Right lobe of liver (tissue), 6 donors: ENCODE results near the gene RAP1B. TPM values are rescaled to one million over a fixed set of nuclear protein-coding genes. Genes with fewer than 3 reads are reported as not detected.

Source experiments
- ATAC-seq, 4 donors: fragments of 200-7000 bp; cut with Tn5 transposase; one replicate each; pipeline ENCODE4 v1.9.1; 2020; ENCODE audit warnings: mild to moderate bottlenecking in 4 of 4, moderate library complexity in 4 of 4
- DNase-seq, 3 donors: peaks; one replicate each; pipeline ENCODE4 v3.0.0-alpha.2; 2020
- H3K27ac ChIP-seq, 3 donors: fragments of 200-600 bp; one replicate each; pipeline ENCODE4 v1.8.0; 2022
- H3K27me3 ChIP-seq, 2 donors: fragments of 200-600 bp; one replicate each; pipeline ENCODE4 v1.8.0; 2022
- H3K36me3 ChIP-seq, 4 donors: fragments of 200-600 bp; sonication (generic) in 1 of 4; one replicate each; pipeline versions ENCODE4 v1.5.1 to v1.8.0; 2017 to 2022; ENCODE audit warnings: control low read depth in 1 of 4
- H3K4me1 ChIP-seq, 4 donors: fragments of 200-600 bp; sonication (generic) in 1 of 4; one replicate each; pipeline versions ENCODE4 v1.5.1 to v1.8.0; 2017 to 2022; ENCODE audit warnings: control low read depth in 1 of 4
- H3K4me3 ChIP-seq, 3 donors: fragments of 200-600 bp; one replicate each; pipeline ENCODE4 v1.8.0; 2022
- H3K9me3 ChIP-seq, 4 donors: fragments of 200-600 bp; sonication (generic) in 1 of 4; one replicate each; pipeline versions ENCODE4 v1.5.1 to v1.8.0; 2017 to 2022; ENCODE audit warnings: control low read depth in 1 of 4
- POLR2A ChIP-seq: fragments of 450-650 bp; IDR thresholded peaks from one replicate; pipeline ENCODE4 v1.6.1; 2017; ENCODE audit warnings: antibody characterized with exemption, mild to moderate bottlenecking
- WGBS: methylation state at CpG from one replicate; pipeline ENCODE4 v1.1.6; 2018; ENCODE audit warnings: low coverage, low lambda C conversion rate; ENCODE audit not compliant: insufficient coverage; ENCODE audit errors: missing lambda C conversion rate; 5-methylcytosine and 5-hydroxymethylcytosine counted together
- intact Hi-C, 2 donors: fragments of 100-400 bp; cut with DNase I; formaldehyde crosslinking; loops; one replicate each; pipeline versions ENCODE4 v1.11.2 to v1.14.1; 2022
- total RNA-seq, 6 experiments: library from RNA; depleted of rRNA in 2 of 6; stranded (reverse); fragments of >200 nt in 2 of 6; fragmentation: NEBNext Ultra II Directional in 3 of 6; extraction: Animal tissue kit (Norgen Biotek cat#: 25700) in 3 of 6; gene quantifications; one replicate each; pipeline versions ENCODE4 v1.1.0 to v1.2.4, GENCODE V29; 2016 to 2023
- TF ChIP-seq, protein P1 (sequence below), 4 donors: fragments of 200-600 bp in 3 of 4; fragments of 450-650 bp in 1 of 4; IDR thresholded peaks; one replicate each; pipeline versions ENCODE4 v1.5.1 to v1.8.0; 2016 to 2022; ENCODE audit warnings: antibody characterized with exemption in 4 of 4, mild to moderate bottlenecking in 2 of 4
- donor health status: DM: no; HTN: yes; CAD: no.
- donor health status: DM: no; HTN: no; CAD: no.
- donor health status: DM: no; HTN: no; CAD: no.
- donor health status: DM: no; HTN: yes; CAD: no.
- donor health status: DM: no; HTN: yes; CAD: no.

Gene RAP1B
- total RNA-seq, 6 experiments from 2014 or later = 49.7 to 120 (median 64.3) TPM

DNA sequence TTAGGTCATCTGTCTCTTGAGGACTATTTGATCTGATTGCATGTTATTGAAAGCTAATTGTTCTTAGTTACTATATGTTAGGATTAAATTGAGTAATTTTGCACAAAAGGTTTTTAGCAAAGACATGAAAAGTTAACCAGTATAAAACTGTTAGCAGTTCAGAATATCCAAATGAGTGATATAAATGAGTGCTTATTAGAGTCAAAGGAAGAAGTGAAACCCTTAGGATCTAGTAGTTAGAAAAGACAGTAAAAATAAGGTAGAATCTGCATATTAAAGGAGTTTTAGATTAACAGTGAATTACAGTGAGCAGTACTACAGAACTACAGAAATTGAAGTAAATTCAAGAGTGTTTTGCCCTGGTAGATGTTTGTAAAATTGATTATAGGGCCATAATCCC, 12.4 kb downstream of the RAP1B start:
- DNase-seq = no peak
- Histone ChIP-seq H3K27me3 (no peaks in the 10 kb centered on the region), H3K36me3 (peaks cover 0 to 2% (median under 1%) of the 10 kb centered on the region in 4 donors), H3K9me3 (no peaks in the 10 kb centered on the region), H3K4me3 (no peak overlapping the region), H3K27ac (no peak overlapping the region), H3K4me1 (peaks cover 0 to 42% (median 16%) of the 10 kb centered on the region in 4 donors)
- intact Hi-C loops = no loop called here
- ATAC-seq = no peak
- TF ChIP-seq, protein P1, sequence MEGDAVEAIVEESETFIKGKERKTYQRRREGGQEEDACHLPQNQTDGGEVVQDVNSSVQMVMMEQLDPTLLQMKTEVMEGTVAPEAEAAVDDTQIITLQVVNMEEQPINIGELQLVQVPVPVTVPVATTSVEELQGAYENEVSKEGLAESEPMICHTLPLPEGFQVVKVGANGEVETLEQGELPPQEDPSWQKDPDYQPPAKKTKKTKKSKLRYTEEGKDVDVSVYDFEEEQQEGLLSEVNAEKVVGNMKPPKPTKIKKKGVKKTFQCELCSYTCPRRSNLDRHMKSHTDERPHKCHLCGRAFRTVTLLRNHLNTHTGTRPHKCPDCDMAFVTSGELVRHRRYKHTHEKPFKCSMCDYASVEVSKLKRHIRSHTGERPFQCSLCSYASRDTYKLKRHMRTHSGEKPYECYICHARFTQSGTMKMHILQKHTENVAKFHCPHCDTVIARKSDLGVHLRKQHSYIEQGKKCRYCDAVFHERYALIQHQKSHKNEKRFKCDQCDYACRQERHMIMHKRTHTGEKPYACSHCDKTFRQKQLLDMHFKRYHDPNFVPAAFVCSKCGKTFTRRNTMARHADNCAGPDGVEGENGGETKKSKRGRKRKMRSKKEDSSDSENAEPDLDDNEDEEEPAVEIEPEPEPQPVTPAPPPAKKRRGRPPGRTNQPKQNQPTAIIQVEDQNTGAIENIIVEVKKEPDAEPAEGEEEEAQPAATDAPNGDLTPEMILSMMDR (IDR thresholded peaks at IDR 0.05) = no peak
- no peak for TF ChIP-seq POLR2A

DNA sequence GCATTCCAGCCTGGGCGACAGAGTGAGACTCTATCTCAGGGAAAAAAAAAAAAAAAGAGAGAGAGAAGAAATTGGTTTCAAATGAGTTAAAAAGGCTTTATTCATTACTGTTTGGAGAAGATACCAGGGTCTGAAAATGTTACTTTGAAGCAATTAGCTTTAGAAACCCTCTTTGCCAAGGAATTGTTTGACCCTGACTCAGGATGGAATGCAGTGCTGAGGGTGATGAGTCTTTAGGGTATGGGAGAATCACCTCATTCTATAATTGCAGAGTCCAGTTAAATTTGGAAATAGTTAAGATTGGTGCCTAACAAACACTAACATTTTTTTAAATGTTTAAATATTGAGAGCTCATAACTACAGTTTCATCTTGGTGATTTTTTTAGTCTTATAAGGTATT, 13.3 kb downstream of the RAP1B start:
- no peak for TF ChIP-seq POLR2A
- TF ChIP-seq, protein P1 (IDR thresholded peaks at IDR 0.05) = no peak
- ATAC-seq = no peak
- Histone ChIP-seq H3K9me3 (no peaks in the 10 kb centered on the region), H3K4me3 (no peak overlapping the region), H3K27me3 (no peaks in the 10 kb centered on the region), H3K27ac (no peak overlapping the region), H3K4me1 (peaks cover 0 to 34% (median 16%) of the 10 kb centered on the region in 4 donors), H3K36me3 (peaks cover 0 to 2% (median under 1%) of the 10 kb centered on the region in 4 donors)
- intact Hi-C loops = no loop called here
- 60% methylated on average over 1 of the region's 1 CpG for whole genome bisulfite sequencing
- no peak for DNase-seq

DNA sequence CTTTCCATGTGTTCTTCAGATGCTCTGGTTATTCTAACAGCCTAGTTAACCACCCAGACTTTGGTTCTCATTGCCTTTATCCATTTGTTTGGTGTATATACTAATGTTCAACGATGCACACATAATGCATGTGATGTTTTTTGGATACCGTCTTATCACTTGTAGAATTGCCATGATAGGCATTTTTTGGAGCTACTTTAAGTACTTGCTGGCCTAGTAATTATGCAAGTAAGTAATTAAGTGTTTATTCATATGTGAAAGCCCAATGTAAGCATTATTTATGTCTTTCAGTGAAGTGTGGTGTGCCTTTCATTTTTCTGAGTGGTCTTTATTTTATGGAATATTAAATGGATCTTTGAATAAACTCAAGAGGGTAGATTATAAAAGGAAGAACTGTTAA, 14.2 kb downstream of the RAP1B start:
- DNase-seq (no peak), ATAC-seq (no peak)
- Histone ChIP-seq H3K4me1 (peaks cover 0 to 30% (median 12%) of the 10 kb centered on the region in 4 donors), H3K9me3 (no peaks in the 10 kb centered on the region), H3K4me3 (no peak overlapping the region), H3K27ac (no peak overlapping the region), H3K27me3 (no peaks in the 10 kb centered on the region), H3K36me3 (peaks cover 0 to 2% (median under 1%) of the 10 kb centered on the region in 4 donors)
- intact Hi-C loops = no loop called here
- TF ChIP-seq POLR2A = no peak
- TF ChIP-seq, protein P1 (IDR thresholded peaks at IDR 0.05) = no peak
- WGBS = 74% methylated on average over 2 of the region's 2 CpGs

DNA sequence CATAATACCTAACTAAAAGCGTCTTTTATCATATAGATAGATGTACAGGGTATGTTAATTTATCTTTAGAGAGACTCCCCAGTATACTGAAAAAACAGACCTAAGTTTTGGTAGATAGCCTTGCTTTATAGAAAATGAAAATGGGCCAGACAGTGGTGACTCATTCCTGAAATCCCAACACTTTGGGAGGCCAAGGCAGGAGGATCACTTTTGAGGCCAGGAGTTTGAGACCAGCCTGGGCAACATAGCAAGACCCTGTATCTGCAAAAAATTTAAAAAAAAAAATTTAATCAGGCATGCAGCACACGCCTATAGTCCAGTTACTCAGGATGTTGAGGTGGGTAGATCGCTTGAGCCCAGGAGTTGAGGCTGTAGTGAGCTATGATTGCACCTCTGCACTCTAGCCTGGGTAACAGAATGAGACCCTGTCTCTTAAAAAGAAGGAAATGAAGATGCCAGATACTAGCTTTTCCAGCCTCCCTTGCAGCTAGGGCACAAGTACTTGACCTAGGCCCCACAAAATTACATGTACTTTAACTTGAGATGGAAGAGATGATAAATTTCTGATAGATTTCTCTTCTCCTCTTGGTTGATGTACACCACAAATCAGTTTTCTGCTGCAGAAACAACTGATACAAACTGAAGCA, 17.1 kb downstream of the RAP1B start:
- H3K4me1 ChIP-seq = peaks cover 0 to 1% (median 0%) of the 10 kb centered on the region in 4 donors
- 100% methylated on average over 3 of the region's 3 CpGs for WGBS

More for the DNA sequence above, 17.1 kb downstream of the RAP1B start:
- intact Hi-C loops = no loop called here
- H3K9me3 ChIP-seq = no peaks in the 10 kb centered on the region
- TF ChIP-seq, protein P1 (IDR thresholded peaks at IDR 0.05) = no peak
- TF ChIP-seq POLR2A = no peak
- DNase-seq = no peak
- no peaks in the 10 kb centered on the region for H3K27me3 ChIP-seq
- peaks cover 0 to 2% (median under 1%) of the 10 kb centered on the region in 4 donors for H3K36me3 ChIP-seq
- ATAC-seq = no peak
- H3K27ac ChIP-seq = no peak overlapping the region
- H3K4me3 ChIP-seq = no peak overlapping the region
